GM19328 (cell line): ENCODE data around the gene SOX8.

ENCODE experiments used
- ATAC-seq: cut with Tn5 transposase; IDR thresholded peaks from one replicate; pipeline ENCODE4 v1.9.1; 2021; ENCODE audit warnings: mild to moderate bottlenecking, moderate library complexity; ENCODE audit not compliant: unreplicated experiment

The SOX8 gene

DNA sequence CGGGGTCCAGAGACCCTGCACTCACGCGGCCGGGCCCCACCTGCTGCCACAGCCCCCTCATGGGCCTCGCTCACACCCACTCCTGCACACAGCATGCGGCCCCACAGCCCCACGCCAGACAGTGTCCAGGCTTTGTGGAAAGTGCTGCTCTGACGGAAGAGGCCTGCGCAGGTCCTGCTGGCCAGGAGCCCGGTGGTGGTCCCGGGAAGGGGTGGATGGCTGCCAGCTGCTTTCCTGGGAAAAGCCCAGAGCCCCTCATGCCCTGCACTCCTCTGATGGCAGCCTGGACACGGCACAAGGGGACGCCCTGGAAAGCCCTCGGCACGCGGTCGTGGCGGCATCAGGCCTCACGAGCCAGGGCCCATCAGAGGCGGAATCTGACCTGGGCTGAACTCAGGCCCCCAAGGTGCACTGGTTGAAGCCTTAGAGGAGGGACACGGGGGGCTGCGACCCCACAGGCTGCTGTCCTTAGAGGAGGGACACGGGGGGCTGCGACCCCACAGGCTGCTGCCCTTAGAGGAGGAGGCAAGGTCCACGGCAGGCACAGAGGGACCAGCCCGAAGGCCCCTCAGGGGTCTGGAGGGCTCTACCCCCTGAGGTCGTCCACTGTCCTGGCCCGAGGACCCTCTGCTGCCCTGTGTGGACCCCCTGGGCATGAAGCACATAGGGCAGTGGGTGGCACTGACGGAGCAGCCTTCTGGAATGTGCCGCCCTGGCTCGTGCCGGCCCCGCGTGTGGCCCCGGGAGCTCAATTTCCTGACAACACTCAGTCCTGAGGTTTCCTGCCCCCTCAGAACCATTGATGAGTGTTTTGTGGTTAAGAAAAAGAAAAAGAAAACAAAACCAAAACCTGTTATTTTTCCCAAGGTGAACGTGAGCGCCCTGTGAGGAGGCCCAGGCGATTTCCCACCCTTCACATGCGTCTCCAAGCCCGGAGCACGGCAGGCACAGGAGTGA lies 22.1 kb downstream of the SOX8 start:
- no peak for ATAC-seq

DNA sequence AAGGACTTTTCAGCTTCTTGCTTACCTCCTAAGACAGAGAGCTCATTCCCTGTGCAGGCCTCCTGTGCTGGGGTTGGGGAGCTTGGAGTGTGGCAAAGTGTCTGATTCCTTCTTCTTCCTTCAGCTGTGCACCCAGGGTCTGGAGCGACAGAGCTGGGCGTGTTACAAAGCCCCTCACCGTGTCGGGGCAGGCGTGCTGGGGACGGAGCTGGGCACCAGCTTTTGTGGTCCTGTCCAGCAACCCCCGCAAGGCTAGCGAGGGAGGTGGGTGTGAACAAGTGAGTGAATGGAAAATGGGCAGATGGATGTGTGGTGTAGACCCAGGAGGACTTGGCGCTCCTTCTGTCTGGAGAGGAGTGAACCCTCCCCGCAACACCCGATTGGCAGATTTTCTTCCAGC lies 23.7 kb downstream of the SOX8 start:
- no peak for ATAC-seq

DNA sequence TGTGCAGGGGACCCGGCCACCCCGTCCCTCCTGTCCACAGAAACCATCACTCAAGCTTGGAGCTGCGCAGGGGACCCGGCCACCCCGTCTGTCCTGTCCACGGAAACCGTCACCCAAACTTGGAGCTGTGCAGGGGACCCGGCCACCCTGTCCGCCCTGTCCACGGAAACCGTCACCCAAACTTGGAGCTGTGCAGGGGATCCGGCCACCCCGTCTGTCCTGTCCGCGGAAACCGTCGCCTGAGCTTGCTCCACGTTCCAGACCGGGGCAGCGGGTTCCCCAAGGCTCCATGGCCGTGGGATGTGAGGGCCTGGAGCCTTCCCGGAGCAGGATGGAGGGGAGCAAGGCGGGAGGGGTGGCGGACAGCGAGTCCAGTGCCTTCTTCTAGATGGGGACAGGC lies 25.2 kb downstream of the SOX8 start:
- no peak for ATAC-seq

DNA sequence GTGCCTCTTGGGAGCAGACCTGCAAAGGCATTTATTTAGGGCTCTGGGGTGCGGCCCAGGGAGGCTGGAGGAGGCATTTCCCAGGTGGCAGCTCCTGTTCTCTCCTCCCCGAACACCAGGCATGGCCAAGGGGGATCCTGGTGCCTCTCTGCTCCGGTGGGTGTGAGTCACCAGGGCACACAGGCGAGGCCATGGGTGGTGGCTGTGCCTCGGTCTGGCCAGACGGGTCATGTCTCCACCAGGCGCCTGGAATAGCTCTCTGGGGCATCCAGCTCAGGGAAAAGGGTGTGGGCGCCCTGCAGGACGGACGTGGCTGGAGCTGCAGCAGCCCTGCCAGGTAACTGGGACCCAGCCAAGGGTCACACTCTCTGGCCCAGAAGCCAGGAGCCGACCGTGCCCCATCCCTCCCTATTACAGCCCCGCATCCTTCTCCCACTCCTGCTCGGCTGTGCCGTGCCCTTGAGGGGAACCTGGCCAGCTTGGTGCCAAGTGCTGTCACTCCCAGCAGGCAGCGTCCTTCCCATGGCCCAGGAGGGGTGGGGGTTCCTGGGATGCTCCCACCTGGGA lies 25.8 kb downstream of the SOX8 start:
- no peak for ATAC-seq

DNA sequence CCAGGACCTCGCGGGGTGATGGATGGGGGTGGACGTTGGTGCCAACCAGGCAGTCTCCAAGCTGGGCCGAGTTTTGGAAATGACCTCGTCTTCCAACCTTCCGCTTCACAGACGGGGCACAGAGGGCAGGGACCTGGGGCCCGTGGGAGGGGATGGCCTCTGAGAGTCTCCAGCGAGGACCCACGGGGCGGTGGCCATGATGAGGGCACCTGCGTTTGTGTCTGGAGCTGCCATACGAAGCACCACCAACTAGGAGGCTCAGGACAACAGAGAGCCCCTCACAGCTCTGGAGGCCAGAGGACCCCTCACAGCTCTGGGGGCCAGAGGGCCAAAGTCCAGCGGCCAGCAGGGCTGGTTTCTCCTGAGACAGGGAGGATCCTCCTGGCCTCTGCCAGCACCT lies 26.5 kb downstream of the SOX8 start:
- ATAC-seq = no peak

DNA sequence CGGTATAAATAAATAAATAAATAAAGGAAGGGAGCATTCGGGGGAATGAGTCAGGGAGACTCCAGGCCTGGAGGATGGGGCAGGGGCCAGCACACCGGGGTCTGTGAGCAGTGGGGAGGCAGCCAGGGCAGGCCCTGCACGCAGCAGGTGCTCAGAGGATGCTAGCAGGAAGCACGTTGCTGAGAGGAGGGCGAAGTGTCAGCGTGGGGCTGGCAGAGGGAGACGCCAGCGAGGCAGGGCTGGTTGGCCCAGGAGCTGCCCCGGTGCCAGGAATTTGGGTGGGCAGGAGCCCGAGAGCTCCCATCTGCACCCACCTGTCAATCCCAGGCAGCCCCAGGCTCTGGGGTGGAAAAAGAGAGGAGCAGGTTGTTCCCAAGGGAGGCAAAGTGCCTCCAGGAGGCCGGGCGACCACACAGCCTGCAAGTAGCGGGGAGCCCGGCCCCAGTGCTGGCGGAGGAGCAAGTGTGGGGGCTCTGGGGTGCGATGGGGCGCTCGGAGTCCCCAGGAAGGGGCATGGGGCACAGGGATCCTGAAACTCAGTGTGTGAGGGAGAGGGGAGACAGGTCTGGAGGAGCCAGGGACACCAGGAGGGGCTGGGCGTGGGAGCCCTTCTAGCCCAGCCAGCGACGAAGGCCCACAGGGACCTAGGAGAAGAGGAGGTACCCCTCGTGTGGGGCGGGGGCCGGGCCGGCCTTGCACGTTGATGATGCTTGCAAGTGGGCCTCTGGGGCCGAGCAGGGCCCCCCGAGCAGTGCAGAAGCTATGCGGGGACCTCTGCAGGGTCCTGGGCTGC lies 28.0 kb downstream of the SOX8 start:
- ATAC-seq = no peak

DNA sequence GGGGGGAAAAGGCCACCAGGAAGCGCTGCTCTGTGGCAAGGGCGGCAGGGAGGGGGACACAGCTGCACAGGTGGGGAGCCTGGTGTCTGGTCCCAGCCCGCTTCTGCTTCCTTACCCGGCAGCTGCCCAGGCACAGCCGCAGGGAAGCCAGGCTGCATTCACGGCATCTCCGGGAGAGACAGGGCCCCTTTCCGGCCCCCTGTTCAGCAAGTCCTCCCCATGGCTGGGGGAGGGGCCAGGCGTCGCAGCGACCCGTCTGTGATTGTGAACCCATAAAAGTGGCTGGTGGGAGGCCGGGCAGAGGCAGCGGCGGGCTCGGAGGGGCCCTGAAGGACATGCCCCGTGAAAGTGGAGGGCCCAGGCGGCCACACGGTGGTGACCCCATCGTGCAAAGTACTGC lies 28.7 kb downstream of the SOX8 start:
- ATAC-seq = no peak

DNA sequence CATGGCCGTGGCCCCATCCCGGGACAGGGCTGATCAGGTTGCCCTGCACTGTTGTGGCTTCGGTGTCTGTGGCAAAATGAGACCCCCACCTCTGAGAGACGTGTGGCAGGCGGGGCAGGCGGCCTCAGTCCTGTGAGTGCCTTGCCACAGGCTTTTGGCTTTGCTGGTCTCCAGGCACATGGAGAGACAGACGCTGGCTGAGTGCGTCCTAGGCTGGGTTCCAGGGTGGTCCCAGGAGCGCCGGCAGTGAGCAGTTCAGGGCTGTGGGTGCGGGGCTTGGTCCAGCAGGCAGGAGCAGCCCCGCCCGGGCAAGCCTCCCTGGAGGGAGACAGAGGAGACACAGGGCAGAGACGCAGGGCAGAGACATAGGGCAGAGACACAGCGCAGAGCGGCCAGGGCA lies 29.2 kb downstream of the SOX8 start:
- ATAC-seq = no peak

DNA sequence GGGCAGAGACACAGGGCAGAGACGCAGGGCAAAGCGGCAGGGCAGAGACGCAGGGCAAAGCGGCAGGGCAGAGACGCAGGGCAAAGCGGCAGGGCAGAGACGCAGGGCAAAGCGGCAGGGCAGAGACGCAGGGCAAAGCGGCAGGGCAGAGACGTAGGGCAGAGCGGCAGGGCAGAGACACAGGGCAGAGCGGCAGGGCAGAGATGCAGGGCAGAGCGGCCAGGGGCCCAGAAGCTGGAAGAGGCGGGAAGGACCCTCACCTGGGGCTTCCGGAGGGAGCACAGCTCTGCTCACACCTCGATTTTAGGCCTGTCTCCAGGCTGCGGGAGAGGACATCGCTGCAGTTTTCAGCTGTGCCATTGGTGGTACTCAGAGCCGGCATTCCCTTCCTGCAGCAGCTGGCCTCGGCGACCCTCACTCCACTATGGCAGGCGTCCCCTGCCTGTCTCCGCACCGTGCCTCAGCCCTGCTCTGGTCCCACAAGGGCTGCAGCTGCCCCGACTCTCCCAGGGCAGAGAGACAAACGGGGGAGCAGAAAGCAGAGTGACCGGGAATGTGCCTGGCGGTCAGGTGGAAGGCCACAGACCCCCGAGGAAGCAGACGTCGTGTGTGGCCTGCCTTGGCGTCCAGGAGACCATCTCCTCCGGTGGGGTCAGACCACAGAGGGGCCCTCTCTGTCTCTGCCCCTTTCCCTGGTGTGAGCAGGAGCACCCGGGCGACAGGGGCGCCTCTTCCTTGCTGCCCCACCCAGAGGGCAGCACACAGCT lies 29.9 kb downstream of the SOX8 start:
- no peak for ATAC-seq

DNA sequence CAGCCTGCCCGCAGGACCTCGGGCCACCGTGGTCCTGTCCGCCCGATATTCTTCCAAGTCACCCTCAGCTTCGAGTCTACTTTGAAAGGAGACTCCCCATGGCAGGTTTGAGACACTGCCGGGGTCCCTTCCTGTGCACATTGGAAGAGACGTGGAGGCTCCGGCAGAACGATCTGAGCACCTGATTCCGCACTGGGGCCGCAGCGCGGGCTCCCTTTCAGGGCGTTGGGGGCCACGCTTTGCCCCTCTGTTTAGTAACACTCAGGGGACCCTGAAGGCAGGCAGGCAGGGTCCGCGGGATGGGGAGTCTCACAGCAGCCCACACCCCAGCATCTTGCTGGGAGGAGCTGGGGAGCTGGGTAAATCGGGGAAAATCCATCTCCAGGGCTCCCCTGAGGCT lies 30.6 kb downstream of the SOX8 start:
- no peak for ATAC-seq

DNA sequence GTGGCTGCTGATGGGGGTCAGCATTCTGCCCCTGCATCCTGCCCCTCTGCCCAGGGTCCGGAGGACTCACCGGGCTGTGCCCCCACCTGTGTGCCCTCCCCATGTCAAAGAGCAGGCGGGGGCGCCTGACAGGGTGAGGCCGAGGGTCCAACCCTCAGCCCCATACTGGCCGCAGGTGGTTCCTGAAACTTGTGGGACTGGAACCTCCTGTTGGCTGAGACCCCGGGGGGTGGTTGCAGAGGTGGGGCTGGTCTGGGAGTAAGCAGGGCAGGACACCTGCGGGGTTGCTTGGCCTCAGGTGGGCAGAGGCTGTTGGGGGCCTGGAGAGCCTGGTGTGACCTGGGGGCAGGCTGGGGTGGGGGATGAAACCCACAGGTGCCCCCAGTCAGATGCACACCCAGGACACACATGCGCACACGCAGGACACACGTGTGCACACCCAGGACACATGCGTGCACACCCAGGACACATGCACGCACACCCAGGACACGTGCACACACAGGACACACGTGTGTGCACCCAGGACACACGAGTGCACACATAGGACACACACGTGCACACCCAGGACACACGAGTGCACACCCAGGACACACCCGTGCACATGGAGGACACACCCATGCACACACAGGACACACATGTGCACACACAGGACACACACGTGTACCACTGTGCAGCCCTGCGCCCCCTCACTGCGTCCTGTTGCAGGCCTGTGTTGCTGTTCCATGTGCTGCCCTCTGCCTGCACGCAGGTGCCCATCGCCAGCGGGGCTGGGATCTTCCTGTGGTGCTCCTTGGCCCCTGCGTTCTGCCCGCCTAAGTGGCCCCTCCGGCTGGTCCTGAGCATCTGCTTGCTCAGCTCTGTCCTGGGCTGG lies 31.4 kb downstream of the SOX8 start:
- no peak for ATAC-seq

DNA sequence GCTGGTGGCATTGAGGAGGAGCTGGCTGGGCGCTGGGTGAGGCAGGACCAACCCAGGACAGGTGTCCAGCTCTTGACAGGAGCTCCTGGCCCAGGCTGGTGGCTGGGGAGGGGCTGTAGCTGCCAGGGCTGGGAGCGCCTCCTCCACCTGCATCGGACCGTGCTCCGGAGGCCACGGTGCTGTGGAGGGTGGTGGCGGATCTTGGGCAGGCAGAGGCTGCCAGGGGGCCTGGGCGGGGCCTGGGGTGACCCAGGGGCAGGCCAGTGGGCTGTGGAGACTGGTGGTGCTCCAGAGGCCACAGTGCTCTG lies 32.0 kb downstream of the SOX8 start:
- ATAC-seq = no peak

DNA sequence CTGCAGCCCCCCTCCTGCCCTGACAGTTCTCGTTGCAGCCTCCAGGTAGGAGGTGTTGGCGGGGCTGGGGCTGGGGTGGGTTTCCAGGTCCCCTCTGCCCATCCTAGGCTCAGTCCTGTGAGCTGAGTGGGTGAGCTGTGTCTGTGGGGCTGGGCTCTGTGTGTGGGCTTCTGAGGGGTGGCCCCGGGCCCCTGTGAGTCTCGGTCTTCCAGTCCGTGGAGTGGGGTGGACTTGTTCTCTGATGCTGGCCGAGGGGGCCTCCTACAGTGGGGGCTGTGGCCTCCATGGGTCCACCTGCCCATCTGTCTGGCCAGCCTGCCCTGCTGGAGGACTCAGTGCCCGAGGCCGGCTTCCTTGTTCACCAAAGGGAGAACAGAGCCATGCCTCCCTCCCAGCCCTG lies 32.7 kb downstream of the SOX8 start:
- ATAC-seq = no peak

DNA sequence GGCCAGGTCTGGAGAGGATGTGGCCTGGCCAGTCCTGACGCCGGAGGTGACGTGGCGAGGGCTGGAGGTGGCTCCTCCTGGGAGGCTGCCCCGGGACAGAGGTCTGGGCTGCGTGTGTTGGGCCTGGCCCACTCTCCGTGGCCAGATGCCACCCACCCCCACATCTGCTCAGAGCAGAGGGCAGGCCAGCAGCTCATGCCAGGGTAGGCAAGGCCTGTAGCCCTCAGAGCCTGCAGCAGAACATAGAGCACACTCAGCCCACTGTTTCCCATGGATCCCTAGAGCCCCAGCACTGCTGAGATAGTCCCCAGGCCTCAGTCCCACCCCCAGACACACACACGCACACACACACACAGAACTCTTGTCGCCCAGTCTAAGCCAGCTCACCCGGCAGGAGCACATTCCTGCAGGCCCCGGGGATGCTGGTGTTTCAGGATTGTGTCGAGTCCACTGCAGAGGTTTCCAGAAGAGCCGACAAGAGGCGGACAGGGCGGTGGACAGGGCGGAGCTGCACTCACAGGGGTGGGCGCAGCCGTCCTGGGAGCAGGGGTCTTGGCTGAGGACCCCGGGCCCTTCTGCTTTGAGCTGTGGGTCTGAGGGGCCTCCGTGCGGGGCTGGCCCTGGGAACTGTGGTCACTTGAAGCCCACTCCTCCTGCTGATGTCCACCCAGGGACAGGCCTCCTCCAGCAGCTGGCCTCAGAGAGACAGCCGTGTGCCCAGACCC lies 33.4 kb downstream of the SOX8 start:
- no peak for ATAC-seq

DNA sequence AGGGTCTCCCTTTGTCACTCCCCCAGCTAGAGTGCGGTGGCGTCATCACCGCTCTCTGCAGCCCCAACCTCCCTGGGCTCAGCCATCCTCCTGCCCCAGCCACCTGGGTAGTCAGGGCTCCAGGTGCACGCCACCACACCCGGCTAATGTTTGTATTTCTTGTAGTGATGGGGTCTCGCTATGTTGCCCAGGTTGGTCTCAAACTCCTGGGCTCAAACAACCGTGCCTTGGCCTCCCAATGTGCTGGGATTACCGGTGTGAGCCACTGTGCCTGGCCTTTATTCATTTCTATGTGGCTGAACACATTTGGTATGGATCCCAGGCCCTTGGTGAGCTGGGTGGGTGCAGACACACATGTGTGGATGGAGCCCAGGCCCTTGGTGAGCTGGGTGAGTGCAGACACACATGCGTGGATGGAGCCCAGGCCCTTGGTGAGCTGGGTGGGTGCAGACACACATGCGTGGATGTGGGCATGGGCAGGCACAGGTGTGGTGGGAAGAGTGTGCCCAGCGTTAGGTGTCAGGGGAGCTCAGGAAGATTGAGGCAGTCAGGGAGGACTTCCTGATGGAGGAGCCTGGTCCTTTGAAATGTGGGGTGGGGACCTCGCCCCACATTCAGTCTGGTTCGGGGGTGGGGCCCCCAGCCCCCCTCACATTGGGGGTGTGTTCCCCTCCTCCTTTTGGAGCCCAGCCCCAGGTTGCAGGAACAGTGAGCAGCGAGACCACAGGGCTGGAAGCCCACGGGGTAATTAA lies 37.1 kb downstream of the SOX8 start:
- no peak for ATAC-seq

DNA sequence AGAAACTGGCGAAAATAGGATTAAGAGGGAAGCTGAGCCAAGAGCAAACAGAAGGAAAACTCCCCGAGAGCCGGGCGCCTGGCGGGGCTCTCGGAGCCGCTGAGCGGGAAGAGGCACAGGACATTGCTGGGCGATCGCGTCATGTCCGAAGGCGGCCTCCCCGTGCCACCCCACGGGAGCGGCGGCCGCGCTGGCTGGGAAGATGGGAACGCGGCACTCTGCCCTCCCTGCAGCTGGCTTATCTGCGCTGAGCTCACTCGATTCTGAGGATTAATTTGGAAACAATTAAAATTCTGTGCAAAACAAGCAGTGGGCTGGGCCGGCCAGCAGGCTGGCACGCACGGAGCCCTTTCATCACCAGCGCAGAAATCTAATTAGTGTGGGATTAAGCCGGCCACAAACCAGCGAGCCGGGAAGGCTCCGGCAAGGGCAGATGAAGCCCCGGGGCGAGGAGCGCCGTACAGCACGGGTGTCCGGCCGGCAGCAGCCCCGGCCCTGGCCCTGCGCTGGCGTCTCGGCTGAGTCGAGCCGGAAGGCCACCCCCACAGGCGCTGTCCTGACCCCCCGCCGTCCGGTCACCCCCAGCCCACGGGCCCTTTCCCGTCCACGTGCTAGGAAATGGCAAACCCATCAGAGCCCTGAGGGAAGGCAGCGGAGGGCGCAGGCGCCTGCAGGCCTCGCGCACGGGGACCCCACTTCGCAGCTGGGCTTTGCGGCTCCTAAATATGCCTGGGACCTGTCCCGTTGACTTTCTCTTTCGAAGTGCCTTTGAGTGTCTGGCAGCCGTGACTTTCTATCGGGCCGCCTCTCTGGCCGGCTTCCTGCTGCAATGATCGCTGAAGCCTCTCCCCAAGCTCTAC lies 37.9 kb downstream of the SOX8 start:
- ATAC-seq = no peak

DNA sequence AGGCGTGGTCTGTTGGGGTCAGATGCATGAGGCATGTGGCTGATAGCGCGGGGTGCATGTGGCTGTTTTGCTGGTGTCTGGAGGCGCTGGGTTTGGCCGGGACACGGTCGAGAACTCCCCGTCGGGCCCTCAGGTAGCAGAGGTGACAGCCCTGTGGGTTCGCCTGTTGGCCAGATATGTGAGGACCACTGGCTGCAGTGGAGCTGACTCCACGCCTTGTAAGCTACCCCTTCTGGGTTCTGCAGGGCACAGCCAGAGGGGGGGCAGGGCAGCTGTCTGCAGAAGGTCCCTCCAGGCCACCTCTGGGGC lies 38.5 kb downstream of the SOX8 start:
- ATAC-seq = no peak

DNA sequence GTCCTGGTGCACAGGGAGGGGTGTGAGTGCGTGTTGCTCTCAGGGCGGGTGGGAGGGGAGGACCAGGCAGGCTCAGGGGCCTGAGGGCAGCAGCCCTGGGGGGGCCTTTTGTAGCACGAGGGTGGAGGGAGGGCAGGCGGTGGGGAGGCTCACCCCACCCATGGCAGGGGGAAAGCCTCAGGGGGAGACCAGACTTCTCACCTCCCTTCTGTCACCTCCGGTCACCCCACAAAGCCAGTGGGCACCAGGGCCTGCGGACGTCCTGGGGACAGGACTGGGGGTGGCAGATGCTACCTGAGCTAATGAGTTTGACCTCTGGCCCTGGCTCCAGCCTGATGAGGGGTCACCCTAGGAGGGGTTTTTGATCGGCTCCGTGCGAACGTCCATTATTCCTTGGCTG lies 39.0 kb downstream of the SOX8 start:
- no peak for ATAC-seq
